A549 (cell line): ENCODE measurements around the gene ZSCAN20. TPM values are rescaled to one million over a fixed set of nuclear protein-coding genes. Genes with fewer than 3 reads are reported as not detected.

ENCODE experiments used
- ATAC-seq, 2 experiments: fragments of 200-7000 bp in 1 of 2; fragments of >200 bp in 1 of 2; cut with Nextera tagmentation in 1 of 2; cut with Tn5 transposase in 1 of 2; 3 replicates each; pipeline versions ENCODE4 v1.8.0 to v1.9.1; 2018 to 2020; ENCODE audit warnings: mild to moderate bottlenecking in 1 of 2, moderate library complexity in 1 of 2
- CTCF ChIA-PET: fragments of 300-600 bp; sonication (Branson Sonifier 250); formaldehyde crosslinking; extraction: SDS; loops from one replicate; lab custom pipeline; 2021; ENCODE audit warnings: antibody characterized with exemption, inconsistent platforms; lab: Yijun Ruan, JAX
- POLR2A ChIA-PET: fragments of 350-600 bp; formaldehyde crosslinking; extraction: SDS; loops from one replicate; lab custom pipeline; 2021; ENCODE audit warnings: antibody characterized with exemption, inconsistent platforms; lab: Yijun Ruan, JAX
- DNase-seq, 2 experiments: peaks; one replicate each; pipeline versions ENCODE4 v3.0.0 to v3.0.0-alpha.2; 2011 to 2016; ENCODE audit warnings: low read depth in 1 of 2, low spot score in 1 of 2
- FAIRE-seq: peaks from 2 replicates; lab custom pipeline; 2011; peaks lifted over from hg19 to GRCh38; lab: Jason Lieb, UNC
- H3K27ac ChIP-seq, 2 experiments: fragments of >200 bp; sonication (Bioruptor Twin); formaldehyde crosslinking; 3 replicates each; pipeline ENCODE4 v1.5.1; 2016 to 2017
- H3K4me1 ChIP-seq: fragments of >200 bp; sonication (Bioruptor Twin); formaldehyde crosslinking; 3 replicates; pipeline ENCODE4 v1.6.1; 2016
- H3K4me2 ChIP-seq: fragments of >200 bp; sonication (Bioruptor Twin); formaldehyde crosslinking; 3 replicates; pipeline ENCODE4 v1.6.1; 2016
- H3K4me3 ChIP-seq: fragments of >200 bp; sonication (Bioruptor Twin); formaldehyde crosslinking; 3 replicates; pipeline ENCODE4 v1.5.1; 2016
- H3K9me3 ChIP-seq: fragments of >200 bp; sonication (Bioruptor Twin); formaldehyde crosslinking; 3 replicates; pipeline ENCODE4 v1.6.1; 2016
- ATOH8 ChIP-seq: fragments of 250-450 bp; sonication (Bioruptor Pico); IDR thresholded peaks from 2 replicates; pipeline ENCODE4 v1.5.0; 2020; ENCODE audit warnings: low read depth, mild to moderate bottlenecking, moderate library complexity
- CBX8 ChIP-seq: fragments of 200-600 bp; sonication (generic); IDR thresholded peaks from 2 replicates; pipeline ENCODE4 v1.6.1; 2016
- CTCF ChIP-seq: fragments of >200 bp; sonication (Bioruptor Twin); formaldehyde crosslinking; IDR thresholded peaks from 3 replicates; pipeline ENCODE4 v1.5.1; 2016
- EHF ChIP-seq: fragments of 250-450 bp; sonication (Bioruptor Pico); IDR thresholded peaks from 2 replicates; pipeline ENCODE4 v1.5.0; 2020; ENCODE audit warnings: mild to moderate bottlenecking
- EHMT2 ChIP-seq: fragments of 200-600 bp; sonication (generic); IDR thresholded peaks from 2 replicates; pipeline ENCODE4 v1.6.1; 2016; ENCODE audit warnings: antibody characterized with exemption, low read depth, mild to moderate bottlenecking, moderate library complexity
- EP300 ChIP-seq, 2 experiments: fragments of >200 bp; sonication (Bioruptor Twin); formaldehyde crosslinking; IDR thresholded peaks; 2 replicates in 1 of 2; 3 replicates in 1 of 2; pipeline ENCODE4 v1.6.1; 2016 to 2017
- FOSB ChIP-seq: fragments of 250-450 bp; sonication (Bioruptor Pico); IDR thresholded peaks from 2 replicates; pipeline ENCODE4 v1.5.0; 2020; ENCODE audit warnings: mild to moderate bottlenecking, moderate library complexity
- FOSL2 ChIP-seq, 2 experiments: fragments of 450-650 bp in 1 of 2; fragments of >200 bp in 1 of 2; sonication (Bioruptor Twin) in 1 of 2; formaldehyde crosslinking; IDR thresholded peaks; 2 replicates each; pipeline versions ENCODE4 v1.5.0 to v1.6.1; 2016 to 2020; ENCODE audit warnings: mild to moderate bottlenecking in 1 of 2, moderate library complexity in 1 of 2
- FOXS1 ChIP-seq: fragments of 250-450 bp; sonication (Bioruptor Pico); IDR thresholded peaks from 2 replicates; pipeline ENCODE4 v1.5.0; 2020; ENCODE audit warnings: mild to moderate bottlenecking, moderate library complexity
- GATA3 ChIP-seq: IDR thresholded peaks from 2 replicates; pipeline ENCODE4 v1.6.1; 2012; ENCODE audit warnings: borderline replicate concordance
- HDAC2 ChIP-seq: fragments of 200-600 bp; sonication (generic); IDR thresholded peaks from 2 replicates; pipeline ENCODE4 v1.6.1; 2016
- HEYL ChIP-seq: fragments of 250-450 bp; sonication (Bioruptor Pico); IDR thresholded peaks from 2 replicates; pipeline ENCODE4 v1.8.0; 2021; ENCODE audit warnings: mild to moderate bottlenecking, moderate library complexity
- JUN ChIP-seq, 2 experiments: fragments of >200 bp; sonication (Bioruptor Twin); formaldehyde crosslinking; IDR thresholded peaks; 2 replicates in 1 of 2; 3 replicates in 1 of 2; pipeline ENCODE4 v1.6.1; 2016 to 2017
- MYC ChIP-seq: IDR thresholded peaks from 2 replicates; pipeline ENCODE4 v1.6.1; 2012; ENCODE audit warnings: mild to moderate bottlenecking, inconsistent platforms, low read length, improper control_type of control experiment, borderline replicate concordance
- NR3C1 ChIP-seq: fragments of >200 bp; sonication (Bioruptor Twin); formaldehyde crosslinking; IDR thresholded peaks from 3 replicates; pipeline ENCODE4 v1.6.1; 2017
- PHF8 ChIP-seq: fragments of 200-600 bp; sonication (generic); IDR thresholded peaks from 2 replicates; pipeline ENCODE4 v1.6.1; 2016; ENCODE audit warnings: low read depth, mild to moderate bottlenecking, antibody characterized with exemption, moderate library complexity, borderline replicate concordance
- RAD21 ChIP-seq, 2 experiments: fragments of >200 bp in 1 of 2; sonication (Bioruptor Twin) in 1 of 2; formaldehyde crosslinking in 1 of 2; IDR thresholded peaks in 1 of 2; conservative IDR thresholded peaks in 1 of 2; 2 replicates in 1 of 2; 3 replicates in 1 of 2; pipeline ENCODE4 v1.6.1; 2012 to 2018; ENCODE audit warnings: inconsistent platforms in 1 of 2
- RARB ChIP-seq: fragments of 250-450 bp; sonication (Bioruptor Pico); IDR thresholded peaks from 2 replicates; pipeline ENCODE4 v1.8.0; 2021; ENCODE audit warnings: mild to moderate bottlenecking, moderate library complexity
- RCOR1 ChIP-seq: fragments of 150-350 bp; IDR thresholded peaks from 2 replicates; pipeline ENCODE4 v1.6.1; 2014; ENCODE audit warnings: antibody characterized with exemption, low read length, low read depth
- REST ChIP-seq: fragments of 200-600 bp; sonication (generic); IDR thresholded peaks from 2 replicates; pipeline ENCODE4 v1.6.1; 2016; ENCODE audit warnings: antibody characterized with exemption, mild to moderate bottlenecking, moderate library complexity
- RNF2 ChIP-seq: fragments of 200-600 bp; sonication (generic); IDR thresholded peaks from 2 replicates; pipeline ENCODE4 v1.6.1; 2016; ENCODE audit warnings: low read depth, mild to moderate bottlenecking, antibody characterized with exemption, moderate library complexity, borderline replicate concordance
- ZNF302 ChIP-seq: fragments of 250-450 bp; sonication (Bioruptor Pico); IDR thresholded peaks from 2 replicates; pipeline ENCODE4 v1.9.0; 2021; ENCODE audit warnings: inconsistent platforms, mild to moderate bottlenecking, moderate library complexity
- WGBS: methylation state at CpG from one replicate; pipeline ENCODE4 v1.1.6; 2017; ENCODE audit errors: missing lambda C conversion rate; 5-methylcytosine and 5-hydroxymethylcytosine counted together
- polyA plus RNA-seq, 4 experiments: library from polyadenylated mRNA; depleted of rRNA in 3 of 4; stranded (reverse); fragments of >200 nt; fragmentation: RNase III in 1 of 4; extraction: RNeasy Plus Mini Kit Qiagen cat#74134 plus additional on column Dnase treatment in 1 of 4; gene quantifications; 2 replicates in 3 of 4; 3 replicates in 1 of 4; pipeline ENCODE4 v1.2.3, GENCODE V29; 2011 to 2017

The ZSCAN20 gene
- polyA plus RNA-seq, 2 of the 4 experiments (the other 2 are of a cell fraction), result 1.3 to 1.9 TPM

GRCh38 chr1:33428661-33429060 lies 43.8 kb upstream of the ZSCAN20 start:
- Histone ChIP-seq H3K4me3 (no peak overlapping the region), H3K27ac (no peak overlapping the region), H3K4me2 (no peak overlapping the region), H3K9me3 (no peaks in the 10 kb centered on the region), H3K4me1 (peaks cover 11% of the 10 kb centered on the region; the same call in 2 of the 3 replicates)
- CTCF ChIA-PET, result interaction anchor here (1.2 to 1.8 kb wide), 3 partner anchors 42 to 133 kb away, joined by 3 to 4 read pairs (median 3); no protein-coding TSS in a partner anchor
- no peak for DNase-seq
- 85% methylated on average over 2 of the region's 2 CpGs for WGBS
- ATAC-seq, result no peak
- POLR2A ChIA-PET, result no interaction called here
- no peak for FAIRE-seq
- no peak for TF ChIP-seq GATA3
- TF ChIP-seq REST, result no peak
- no peak for TF ChIP-seq FOXS1 (CRISPR knock-in tag)
- no peak for TF ChIP-seq RNF2
- TF ChIP-seq ATOH8 (CRISPR knock-in tag), result no peak
- no peak for TF ChIP-seq RARB

- ChIA-PET CTCF (interaction anchor here (1.8 kb wide), 1 partner anchor 134 kb away, joined by 3 read pairs; no protein-coding TSS in a partner anchor), POLR2A (no interaction called here)
- no peaks in the 10 kb centered on the region for H3K9me3 ChIP-seq
- DNase-seq, result no peak
- no peak for ATAC-seq
- 91% methylated on average over 2 of the region's 2 CpGs for WGBS
- TF ChIP-seq NR3C1, result no peak
- TF ChIP-seq CBX8, result no peak
- TF ChIP-seq HDAC2, result no peak
- peaks cover 17% of the 10 kb centered on the region; the same call in 2 of the 3 replicates for H3K4me1 ChIP-seq
- no peak overlapping the region for H3K27ac ChIP-seq
- FAIRE-seq, result no peak
- H3K4me3 ChIP-seq, result no peak overlapping the region
- H3K4me2 ChIP-seq, result no peak overlapping the region; the same call in 2 of the 3 replicates
Observed at GRCh38 chr1:33429332-33429731, 43.1 kb upstream of the ZSCAN20 start.

GRCh38 chr1:33429856-33430691 lies 42.4 kb upstream of the ZSCAN20 start:
- 59% methylated on average over 15 of the region's 54 CpGs for WGBS
- peak in 1 of 2 experiments; percentile 5 for DNase-seq

More at GRCh38 chr1:33429856-33430691, 42.4 kb upstream of the ZSCAN20 start:
- TF ChIP-seq MYC, result no peak
- TF ChIP-seq FOSB (CRISPR knock-in tag), result no peak
- no peak for TF ChIP-seq NR3C1
- no peak for TF ChIP-seq HEYL
- no peak for TF ChIP-seq RCOR1
- TF ChIP-seq JUN (IDR thresholded peaks at IDR 0.05), result no peak
- no peak for TF ChIP-seq CTCF
- TF ChIP-seq EHMT2, result no peak
- TF ChIP-seq RAD21 (conservative IDR thresholded peaks at IDR 0.05 in 1 of 2, IDR thresholded peaks at IDR 0.05 in 1 of 2), result no peak
- TF ChIP-seq PHF8, result no peak
- no peak for TF ChIP-seq FOSL2 (IDR thresholded peaks at IDR 0.05)
- no peak for TF ChIP-seq FOSL2 (CRISPR knock-in tag; IDR thresholded peaks at IDR 0.05)
- TF ChIP-seq EHF (CRISPR knock-in tag), result no peak
- no peak for TF ChIP-seq ZNF302 (CRISPR knock-in tag)
- no peak for TF ChIP-seq RARB
- no peak for TF ChIP-seq EP300 (IDR thresholded peaks at IDR 0.05)
- TF ChIP-seq, all 56 proteins: peak for 0
- H3K9me3 ChIP-seq, result no peaks in the 10 kb centered on the region
- no peak for FAIRE-seq
- POLR2A ChIA-PET, result no interaction called here
- peak overlapping the region; percentile 97 for H3K4me2 ChIP-seq
- peak overlapping the region; percentile 95 for H3K4me3 ChIP-seq
- peak; percentile 9 to 51 for ATAC-seq
- H3K27ac ChIP-seq, result peak overlapping the region; percentile 60 to 90; a peak in 5 of 6 replicates
- CTCF ChIA-PET, result no interaction called here
- H3K4me1 ChIP-seq, result peaks cover 23% of the 10 kb centered on the region; the same call in 2 of the 3 replicates
